ENCODE results near the gene RAD23B.

Gene RAD23B

GRCh38 chr9:107378006-107378405, 94.9 kb downstream of the RAD23B start:
- DNase-seq (ENCODE audit: low spot score): no peak
